Fibroblast of lung (primary cell): Measurements from ENCODE around the gene CDC16.

Experiments used
- EZH2 ChIP-seq: IDR thresholded peaks from 2 replicates; pipeline ENCODE4 v1.5.1; 2012; ENCODE audit warnings: low read length, control low read depth, mild to moderate bottlenecking; ENCODE audit errors: missing control alignments
- TF ChIP-seq, protein P1 (sequence below), 2 donors: IDR thresholded peaks in 1 of 2; conservative IDR thresholded peaks in 1 of 2; 1 replicate in 1 of 2; 2 replicates in 1 of 2; pipeline ENCODE4 v1.5.1; 2011 to 2012; ENCODE audit warnings: low read length in 2 of 2, control low read depth in 1 of 2, inconsistent platforms in 1 of 2, low read depth in 1 of 2, mild to moderate bottlenecking in 1 of 2

- TF ChIP-seq, protein P1, sequence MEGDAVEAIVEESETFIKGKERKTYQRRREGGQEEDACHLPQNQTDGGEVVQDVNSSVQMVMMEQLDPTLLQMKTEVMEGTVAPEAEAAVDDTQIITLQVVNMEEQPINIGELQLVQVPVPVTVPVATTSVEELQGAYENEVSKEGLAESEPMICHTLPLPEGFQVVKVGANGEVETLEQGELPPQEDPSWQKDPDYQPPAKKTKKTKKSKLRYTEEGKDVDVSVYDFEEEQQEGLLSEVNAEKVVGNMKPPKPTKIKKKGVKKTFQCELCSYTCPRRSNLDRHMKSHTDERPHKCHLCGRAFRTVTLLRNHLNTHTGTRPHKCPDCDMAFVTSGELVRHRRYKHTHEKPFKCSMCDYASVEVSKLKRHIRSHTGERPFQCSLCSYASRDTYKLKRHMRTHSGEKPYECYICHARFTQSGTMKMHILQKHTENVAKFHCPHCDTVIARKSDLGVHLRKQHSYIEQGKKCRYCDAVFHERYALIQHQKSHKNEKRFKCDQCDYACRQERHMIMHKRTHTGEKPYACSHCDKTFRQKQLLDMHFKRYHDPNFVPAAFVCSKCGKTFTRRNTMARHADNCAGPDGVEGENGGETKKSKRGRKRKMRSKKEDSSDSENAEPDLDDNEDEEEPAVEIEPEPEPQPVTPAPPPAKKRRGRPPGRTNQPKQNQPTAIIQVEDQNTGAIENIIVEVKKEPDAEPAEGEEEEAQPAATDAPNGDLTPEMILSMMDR (conservative IDR thresholded peaks at IDR 0.05 in 1 of 2, IDR thresholded peaks at IDR 0.05 in 1 of 2; ENCODE audit: low read depth in 1 of 2, low read length in 2 of 2): no peak
- no peak for TF ChIP-seq EZH2
These were observed 46.8 kb downstream of the CDC16 start, which contains the start of gene UPF3A for GRCh38 chr13:114281351-114282040.
